CD4-positive, alpha-beta T cell treated with Interleukin-10 for 1 hour (primary cell): ENCODE data around the gene DPEP1.
"Not testable (repeated sequence)": the region's sequence is repeated elsewhere in the genome, so short reads cannot be mapped to it uniquely, and the experiment has no call there.

Experiments used
- DNase-seq: peaks from one replicate; pipeline ENCODE4 v3.0.0-alpha.2; 2020

DPEP1 gene

DNA sequence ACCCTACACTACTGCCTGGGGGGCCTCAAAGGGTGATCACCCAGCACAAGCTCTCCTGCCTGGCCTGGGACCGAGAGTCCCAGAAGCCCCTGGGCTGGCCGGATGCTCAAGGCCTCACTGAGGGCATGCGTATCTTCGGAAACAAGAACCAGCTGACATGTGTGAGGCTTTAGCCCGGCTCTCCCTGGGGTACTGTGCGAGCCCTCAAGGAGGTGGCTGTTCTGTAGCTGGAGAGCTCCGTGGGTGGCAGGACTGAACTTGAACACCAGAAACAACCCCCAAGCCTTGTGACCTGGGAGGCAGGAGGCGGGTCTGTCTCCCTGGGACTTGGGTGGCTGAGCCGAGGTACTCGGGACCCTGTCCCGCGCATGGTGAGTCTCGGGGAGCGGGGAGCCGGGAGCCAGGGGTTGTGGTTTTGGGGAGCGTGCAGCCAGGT, 7.0 kb downstream of the DPEP1 start:
- DNase-seq: no peak

- DNase-seq: no peak
Observed at GRCh38 chr16:89621136-89621697, 7.8 kb downstream of the DPEP1 start.

DNA sequence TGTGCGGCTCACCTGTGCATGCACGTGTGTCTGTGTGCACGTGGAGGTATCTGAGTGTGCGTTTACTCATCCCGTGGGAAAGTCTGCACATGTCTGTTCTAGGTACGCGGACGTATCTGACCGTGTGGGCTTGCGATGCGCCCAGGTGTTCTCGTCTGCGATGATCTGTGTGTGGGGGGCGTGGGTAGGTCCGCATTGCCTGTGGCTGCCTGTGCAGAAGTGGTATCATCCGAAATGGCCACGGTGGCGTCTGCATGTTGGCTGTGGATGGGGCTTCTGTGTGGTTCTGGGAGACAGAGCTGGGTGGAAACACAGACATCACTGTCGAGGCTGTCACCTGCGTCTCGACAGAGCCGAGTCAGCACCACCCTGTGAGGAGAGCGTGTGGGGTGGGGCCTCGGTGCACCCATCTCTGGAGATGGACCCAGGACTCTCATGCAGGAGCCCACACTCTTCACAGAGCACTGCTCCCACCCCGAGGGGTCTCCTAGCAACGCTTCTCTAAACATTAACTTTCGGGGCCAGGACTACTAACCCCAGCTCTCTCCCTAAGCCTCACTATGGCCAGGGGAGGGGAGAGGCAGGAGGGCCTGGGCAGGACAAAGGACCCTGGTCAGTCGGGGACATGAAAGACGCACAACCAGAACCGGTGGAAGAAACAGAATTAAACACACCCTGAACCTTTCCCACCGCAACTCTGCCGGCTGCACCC, 8.4 kb downstream of the DPEP1 start:
- DNase-seq: no peak

GRCh38 chr16:89623511-89624261, 10.2 kb downstream of the DPEP1 start:
- DNase-seq: no peak

DNA sequence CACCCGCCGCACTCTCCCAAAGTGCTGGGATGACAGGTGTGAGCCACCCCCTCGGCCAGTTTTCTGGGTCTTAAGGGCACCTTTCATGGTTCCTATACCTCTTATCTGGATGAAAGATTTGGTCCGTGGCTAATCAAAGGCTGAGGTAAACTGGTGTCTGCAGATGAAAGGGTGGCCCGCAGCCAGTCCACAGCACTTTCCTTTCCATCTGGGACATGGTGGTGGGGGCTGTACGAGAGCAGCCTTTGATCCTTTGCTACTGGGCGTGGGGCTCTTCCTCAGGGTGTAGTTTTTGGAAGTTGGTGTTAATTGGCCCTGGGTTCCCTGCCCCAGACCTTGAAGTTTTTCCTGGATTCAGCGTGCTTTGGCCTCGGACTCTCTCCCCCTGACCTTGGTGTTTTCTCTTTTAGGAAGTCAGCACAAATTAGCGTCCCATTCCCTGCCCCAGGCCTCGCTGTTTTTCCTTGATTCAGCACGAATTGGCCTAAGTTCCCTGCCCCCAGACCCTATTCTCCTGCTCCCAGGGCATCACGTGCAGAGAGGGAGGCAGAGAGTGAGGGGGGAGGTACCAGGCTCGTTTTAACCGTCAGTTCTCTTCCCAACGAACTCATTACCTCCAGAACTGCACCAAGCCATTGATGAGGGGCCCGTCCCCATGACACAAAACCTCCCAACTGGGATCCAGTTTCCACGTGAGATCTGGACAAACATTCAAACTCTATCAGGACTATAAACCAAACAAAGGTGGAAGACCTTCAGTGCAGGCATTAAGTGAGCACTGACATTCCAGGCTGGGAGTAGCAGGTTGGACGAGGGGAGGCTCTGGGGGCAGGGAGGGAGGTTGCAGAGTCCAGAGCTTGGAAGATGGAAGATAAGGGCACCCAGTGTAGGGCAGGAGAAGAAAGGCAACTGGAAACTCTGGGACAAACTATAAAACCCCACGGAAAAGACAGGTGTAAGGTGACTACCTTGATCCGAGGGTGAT, 11.6 kb downstream of the DPEP1 start:
- DNase-seq: no peak

- DNase-seq: no peak
Observed at GRCh38 chr16:89629827-89630610, 16.6 kb downstream of the DPEP1 start.

DNA sequence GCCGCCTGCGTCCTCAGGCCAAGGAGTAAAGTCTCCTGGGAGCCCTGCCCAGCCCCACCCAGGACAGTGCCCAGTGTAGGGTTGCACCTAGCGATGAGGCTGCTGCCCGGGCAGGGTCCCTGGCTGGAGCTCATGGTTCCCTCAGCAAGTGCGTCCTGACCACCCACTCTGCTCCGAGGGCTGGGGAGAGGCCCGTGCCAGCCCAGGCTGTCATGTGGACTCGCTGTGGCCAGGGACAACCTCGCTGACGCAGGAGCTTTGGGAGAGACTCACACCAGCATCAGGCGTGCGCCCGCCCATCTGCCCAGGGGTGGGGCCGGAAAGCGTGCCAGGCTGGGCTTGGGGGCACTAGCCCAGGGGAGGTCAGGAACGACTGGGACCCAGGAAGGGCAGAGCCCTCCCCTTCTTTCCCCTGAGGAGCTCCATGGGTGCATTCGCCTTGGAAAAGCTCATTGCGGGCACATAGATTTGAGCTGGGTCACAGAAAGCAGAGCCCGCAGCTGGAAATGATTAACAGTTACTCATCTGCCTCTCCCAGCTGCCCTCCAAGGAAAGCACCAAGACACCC, 19.7 kb downstream of the DPEP1 start:
- DNase-seq: no peak

- DNase-seq: not testable (repeated sequence)
Observed at GRCh38 chr16:89634463-89635385, 21.3 kb downstream of the DPEP1 start.

DNA sequence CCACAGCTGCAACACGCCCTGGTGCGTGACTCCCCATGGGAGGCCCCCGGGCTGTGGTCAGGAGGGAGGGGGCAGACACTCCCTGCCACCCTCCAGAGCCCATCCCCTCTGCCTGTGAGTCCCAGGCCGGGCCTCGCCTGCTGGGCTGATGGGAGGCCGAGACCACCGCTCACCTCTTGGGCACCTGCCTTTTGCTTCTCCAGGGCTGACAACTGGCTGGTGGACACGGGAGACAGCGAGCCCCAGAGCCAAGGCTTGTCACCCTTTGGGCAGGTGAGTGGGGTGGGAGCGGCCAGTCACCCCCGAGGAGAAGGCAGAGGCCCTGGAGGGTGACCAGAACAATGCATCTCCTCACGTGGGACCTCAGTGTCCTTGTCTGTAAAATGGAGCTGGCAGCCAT, 23.2 kb downstream of the DPEP1 start:
- no peak for DNase-seq

DNA sequence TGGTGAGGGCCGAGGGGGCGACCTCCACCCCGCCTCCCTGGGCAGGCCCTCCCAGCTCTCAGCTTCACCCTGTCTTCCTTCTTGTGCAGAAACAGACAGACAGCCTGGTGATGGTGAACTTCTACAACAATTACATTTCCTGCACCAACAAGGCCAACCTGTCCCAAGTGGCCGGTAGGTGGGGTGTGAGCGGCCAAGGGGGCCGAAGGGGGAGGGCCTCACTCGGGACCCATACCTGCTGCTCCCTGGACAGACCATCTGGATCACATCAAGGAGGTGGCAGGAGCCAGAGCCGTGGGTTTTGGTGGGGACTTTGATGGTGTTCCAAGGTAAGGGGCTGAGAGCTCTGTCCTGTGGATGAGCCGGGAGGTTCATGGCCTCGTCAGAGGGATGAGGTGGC, 23.9 kb downstream of the DPEP1 start:
- no peak for DNase-seq

GRCh38 chr16:89638455-89638854, 25.0 kb downstream of the DPEP1 start:
- DNase-seq: no peak

DNA sequence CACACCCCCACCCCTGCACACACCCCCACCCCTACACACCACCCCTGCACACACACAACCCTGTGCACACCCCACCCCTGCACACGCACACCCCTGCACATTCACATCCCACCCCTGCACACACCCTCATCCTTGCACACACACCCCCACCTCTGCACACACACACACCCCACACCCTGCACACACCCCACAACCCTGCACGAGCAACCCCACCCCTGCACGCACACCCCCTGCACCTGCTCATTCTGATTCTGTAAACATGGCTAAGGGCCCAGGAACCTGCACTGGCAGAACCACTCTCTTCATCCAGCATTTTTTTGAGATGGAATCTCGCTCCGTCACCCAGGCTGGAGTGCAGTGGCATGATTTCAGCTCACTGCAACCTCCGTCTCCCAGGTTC, 25.9 kb downstream of the DPEP1 start:
- DNase-seq: no peak

GRCh38 chr16:89641458-89642119, 28.1 kb downstream of the DPEP1 start:
- no peak for DNase-seq

GRCh38 chr16:89642574-89642973, 29.1 kb downstream of the DPEP1 start:
- DNase-seq: no peak

DNA sequence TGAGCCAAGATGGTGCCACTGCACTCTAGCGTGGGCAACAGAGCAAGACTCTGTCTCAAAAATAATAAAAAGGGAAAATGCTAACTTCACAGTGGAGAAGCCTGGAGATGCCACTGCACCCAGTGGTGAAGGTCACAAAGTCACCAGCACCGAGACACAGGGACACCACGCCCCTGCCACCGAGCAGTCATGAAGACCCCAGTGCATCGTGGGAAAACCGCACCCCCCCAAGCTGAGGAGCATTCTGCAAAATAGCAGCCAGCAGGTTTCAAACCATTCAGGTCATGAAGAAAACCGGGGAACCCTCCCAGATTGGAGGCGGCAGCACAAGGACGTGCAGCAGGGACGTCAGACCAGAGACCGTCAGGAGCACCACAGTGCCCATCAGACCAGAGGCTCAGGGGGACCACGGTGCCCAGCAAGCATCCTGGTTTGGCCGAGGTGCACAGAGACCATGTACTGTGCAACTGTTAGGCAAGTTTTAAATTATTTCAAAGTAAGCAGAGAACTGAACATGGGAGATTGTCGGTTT, 30.4 kb downstream of the DPEP1 start:
- no peak for DNase-seq

GRCh38 chr16:89645122-89645521, 31.7 kb downstream of the DPEP1 start:
- DNase-seq: no peak

DNA sequence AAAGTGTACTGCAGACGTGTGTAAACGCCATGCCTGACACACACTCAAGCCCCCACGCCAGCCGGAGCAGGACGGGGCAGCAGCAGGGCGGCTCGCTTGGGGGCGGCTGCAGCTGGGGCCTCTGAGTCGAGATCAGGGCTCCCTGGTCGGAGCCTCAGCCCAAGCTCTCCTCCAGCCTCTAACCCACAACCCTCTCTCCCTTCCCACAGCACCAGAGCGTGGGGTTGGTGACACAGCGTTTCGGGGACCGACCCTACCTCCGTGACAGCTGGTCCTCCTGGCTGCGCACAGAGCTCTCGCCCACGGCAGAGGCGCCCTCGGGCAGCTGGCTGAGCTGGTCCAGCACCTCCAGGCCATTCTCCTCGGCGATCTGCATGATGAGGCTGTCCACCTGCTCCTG, 32.8 kb downstream of the DPEP1 start:
- no peak for DNase-seq

GRCh38 chr16:89646906-89647305, 33.5 kb downstream of the DPEP1 start:
- DNase-seq: no peak

DNA sequence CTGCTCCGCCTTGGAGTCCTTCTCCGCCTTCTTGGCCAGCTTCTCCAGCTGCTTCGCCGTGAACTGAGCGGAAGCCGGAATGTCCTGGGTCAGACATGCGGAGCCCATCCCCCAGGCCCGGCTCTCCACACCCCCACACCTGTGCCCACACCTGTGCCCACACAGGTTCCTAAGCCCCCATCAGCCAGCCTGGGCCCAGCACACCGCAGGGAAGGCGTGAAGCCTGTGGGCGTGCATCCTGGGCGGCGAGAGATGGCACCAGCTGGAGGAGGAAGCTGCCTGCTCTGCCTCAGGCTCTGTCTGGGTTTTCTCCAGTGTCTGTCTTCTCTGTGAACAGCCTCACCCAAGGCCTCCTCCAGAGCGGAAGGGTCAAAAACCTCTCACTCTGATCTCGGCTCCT, 38.1 kb downstream of the DPEP1 start:
- no peak for DNase-seq
